ENCODE data around the gene ACOT7. TPM values are rescaled to one million over a fixed set of nuclear protein-coding genes. Genes with fewer than 3 reads are reported as not detected.

Gene ACOT7
- total and polyA plus RNA-seq, 2 donors from 2014 or later = 23.0 to 135 TPM

GRCh38 chr1:6384135-6384534 is 9.4 kb downstream of the ACOT7 start:
- no peak for FAIRE-seq
- TF ChIP-seq CTCF (IDR thresholded peaks at IDR 0.05; ENCODE audit: borderline replicate concordance, extremely low read depth, insufficient read depth) = no peak
- no peak for DNase-seq

GRCh38 chr1:6380037-6380436 is 13.5 kb downstream of the ACOT7 start:
- Histone ChIP-seq H3K9me3 (ENCODE audit: control insufficient read depth in 2 of 3, insufficient read depth in 1 of 3, low read length in 3 of 3) (no peaks in the 10 kb centered on the region), H3K27ac (ENCODE audit: low read depth in 2 of 2, low read length in 2 of 2) (no peak overlapping the region), H3K27me3 (ENCODE audit: control insufficient read depth, insufficient read depth, low read length) (no peaks in the 10 kb centered on the region), H3K4me1 (ENCODE audit: control insufficient read depth in 2 of 3, insufficient read depth in 2 of 3, low read depth in 1 of 3, low read length in 3 of 3) (no peaks in the 10 kb centered on the region), H3K9ac (ENCODE audit: low read length in 3 of 3) (no peak overlapping the region), H3K4me3 (ENCODE audit: low read length in 3 of 3) (no peak overlapping the region), H3K36me3 (ENCODE audit: control insufficient read depth in 2 of 3, insufficient read depth in 3 of 3, low read length in 3 of 3) (no peaks in the 10 kb centered on the region)
- DNase-seq (no peak), FAIRE-seq (no peak)
- no peak for TF ChIP-seq CTCF (IDR thresholded peaks at IDR 0.05; ENCODE audit: borderline replicate concordance, extremely low read depth, insufficient read depth)
- intact Hi-C loops (cut with DNase I) = no loop called here

More at GRCh38 chr1:6384135-6384534, 9.4 kb downstream of the ACOT7 start:
- Histone ChIP-seq H3K9me3 (ENCODE audit: control insufficient read depth in 2 of 3, insufficient read depth in 1 of 3, low read length in 3 of 3) (no peaks in the 10 kb centered on the region), H3K36me3 (ENCODE audit: control insufficient read depth in 2 of 3, insufficient read depth in 3 of 3, low read length in 3 of 3) (no peaks in the 10 kb centered on the region), H3K9ac (ENCODE audit: low read length in 3 of 3) (no peak overlapping the region), H3K4me1 (ENCODE audit: control insufficient read depth in 2 of 3, insufficient read depth in 2 of 3, low read depth in 1 of 3, low read length in 3 of 3) (no peaks in the 10 kb centered on the region), H3K27ac (ENCODE audit: low read depth in 2 of 2, low read length in 2 of 2) (no peak overlapping the region), H3K4me3 (ENCODE audit: low read length in 3 of 3) (no peak overlapping the region), H3K27me3 (ENCODE audit: control insufficient read depth, insufficient read depth, low read length) (no peaks in the 10 kb centered on the region)
- intact Hi-C loops (cut with DNase I) = no loop called here

GRCh38 chr1:6378096-6378746 is 15.3 kb downstream of the ACOT7 start:
- no peaks in the 10 kb centered on the region for H3K9me3 ChIP-seq (ENCODE audit: control insufficient read depth in 2 of 3, insufficient read depth in 1 of 3, low read length in 3 of 3)
- H3K27me3 ChIP-seq (ENCODE audit: control insufficient read depth, insufficient read depth, low read length) = no peaks in the 10 kb centered on the region
- no peaks in the 10 kb centered on the region for H3K36me3 ChIP-seq (ENCODE audit: control insufficient read depth in 2 of 3, insufficient read depth in 3 of 3, low read length in 3 of 3)
- intact Hi-C loops (cut with DNase I) = no loop called here
- no peak overlapping the region for H3K4me3 ChIP-seq (ENCODE audit: low read length in 3 of 3)
- no peak for TF ChIP-seq CTCF (IDR thresholded peaks at IDR 0.05; ENCODE audit: borderline replicate concordance, extremely low read depth, insufficient read depth)
- H3K27ac ChIP-seq (ENCODE audit: low read depth in 2 of 2, low read length in 2 of 2) = no peak overlapping the region
- no peaks in the 10 kb centered on the region for H3K4me1 ChIP-seq (ENCODE audit: control insufficient read depth in 2 of 3, insufficient read depth in 2 of 3, low read depth in 1 of 3, low read length in 3 of 3)
- DNase-seq (no peak), FAIRE-seq (no peak)
- no peak overlapping the region for H3K9ac ChIP-seq (ENCODE audit: low read length in 3 of 3)

Measured in kidney (tissue), 14 donors.